HepG2 (cell line): ENCODE data around the gene WNT2. TPM values are rescaled to one million over a fixed set of nuclear protein-coding genes. Genes with fewer than 3 reads are reported as not detected.

ENCODE experiments used
- AFF4 ChIP-seq: sonication (generic); formaldehyde crosslinking; IDR thresholded peaks from 2 replicates; pipeline ENCODE4 v1.4.0; 2020; ENCODE audit warnings: missing genetic modification reagents
- CENPBD1 ChIP-seq: sonication (generic); formaldehyde crosslinking; IDR thresholded peaks from 2 replicates; pipeline ENCODE4 v1.8.0; 2022; ENCODE audit warnings: missing genetic modification reagents, low read depth, mild to moderate bottlenecking, borderline replicate concordance
- NFE2 ChIP-seq: sonication (generic); formaldehyde crosslinking; IDR thresholded peaks from 2 replicates; pipeline ENCODE4 v1.4.0; 2020; ENCODE audit warnings: missing genetic modification reagents
- SOX13 ChIP-seq, 3 experiments: fragments of 450-650 bp in 1 of 3; sonication (generic) in 1 of 3; formaldehyde crosslinking in 1 of 3; IDR thresholded peaks in 2 of 3; conservative IDR thresholded peaks in 1 of 3; 2 replicates each; pipeline versions ENCODE4 v1.5.0 to v1.6.1; 2016 to 2020; ENCODE audit warnings: antibody characterized with exemption in 1 of 3, mild to moderate bottlenecking in 1 of 3, missing compliant biosample characterization in 1 of 3, missing genetic modification reagents in 1 of 3, moderate library complexity in 1 of 3
- ZBTB10 ChIP-seq: sonication (generic); formaldehyde crosslinking; IDR thresholded peaks from 2 replicates; pipeline ENCODE4 v1.4.0; 2020; ENCODE audit warnings: missing genetic modification reagents, borderline replicate concordance
- polyA plus RNA-seq, 8 experiments: library from polyadenylated mRNA; depleted of rRNA in 3 of 8; stranded (reverse) in 7 of 8; unstranded in 1 of 8; fragments of >200 nt; fragmentation: Illumina TruSeq in 4 of 8; extraction: Trizol in 4 of 8; gene quantifications; 2 replicates each; pipeline versions ENCODE4 v1.2.1 to v1.2.3, GENCODE V29; 2011 to 2016; ENCODE audit warnings: low read depth in 4 of 8, missing spikeins in 1 of 8, mixed read lengths in 1 of 8; ENCODE audit not compliant: insufficient read depth in 1 of 8
- total RNA-seq, 5 experiments: library from RNA; depleted of rRNA; stranded (reverse); fragments of >200 nt; fragmentation: Illumina TruSeq; extraction: Trizol; gene quantifications; 2 replicates each; pipeline ENCODE4 v1.2.3, GENCODE V29; 2016; ENCODE audit warnings: low read depth in 1 of 5

Gene WNT2
- total and polyA plus RNA-seq, 2 of the 13 experiments (the other 11 are each of a cell fraction or from before 2014, with no cell fraction given), result not detected

GRCh38 chr7:117349570-117349969, 26.7 kb upstream of the WNT2 start (continued):
- TF ChIP-seq ZBTB10 (CRISPR knock-in tag) (no peak), CENPBD1 (CRISPR knock-in tag) (no peak), AFF4 (CRISPR knock-in tag) (no peak), NFE2 (CRISPR knock-in tag) (no peak), SOX13 (IDR thresholded peaks at IDR 0.05) (no peak), SOX13 (CRISPR knock-in tag; conservative IDR thresholded peaks at IDR 0.05 in 1 of 2, IDR thresholded peaks at IDR 0.05 in 1 of 2) (no peak)
